HT1080 (cell line): ENCODE measurements around the gene PRKAR2A. TPM values are rescaled to one million over a fixed set of nuclear protein-coding genes. Genes with fewer than 3 reads are reported as not detected.
"Not testable (repeated sequence)": the region's sequence is repeated elsewhere in the genome, so short reads cannot be mapped to it uniquely, and the experiment has no call there.

Experiments
- DNase-seq: peaks from one replicate; pipeline ENCODE4 v3.0.0-alpha.2; 2015; ENCODE audit warnings: low read depth
- total RNA-seq: library from RNA; depleted of rRNA; stranded (reverse); fragments of >200 nt; shearing (Covaris generic); gene quantifications from 2 replicates; pipeline ENCODE4 v1.2.3, GENCODE V29; 2014

Gene PRKAR2A
- total RNA-seq, 1 experiment from 2014 or later, result 42.6 TPM

GRCh38 chr3:48782046-48782445 lies 65.6 kb downstream of the PRKAR2A start:
- no peak for DNase-seq

- not testable (repeated sequence) for DNase-seq
These were observed 69.1 kb downstream of the PRKAR2A start for GRCh38 chr3:48778565-48778964.

- no peak for DNase-seq
These were observed 70.8 kb downstream of the PRKAR2A start for GRCh38 chr3:48776854-48777253.

GRCh38 chr3:48770192-48770502 lies 77.5 kb downstream of the PRKAR2A start:
- DNase-seq, result no peak

- no peak for DNase-seq
These were observed 82.3 kb downstream of the PRKAR2A start for GRCh38 chr3:48765376-48765775.

- DNase-seq, result no peak
These were observed 84.9 kb downstream of the PRKAR2A start for GRCh38 chr3:48762816-48763215.

GRCh38 chr3:48759991-48760540 lies 87.6 kb downstream of the PRKAR2A start:
- DNase-seq, result not testable (repeated sequence)

GRCh38 chr3:48759531-48759930 lies 88.1 kb downstream of the PRKAR2A start:
- not testable (repeated sequence) for DNase-seq

- no peak for DNase-seq
These were observed 88.6 kb downstream of the PRKAR2A start for GRCh38 chr3:48759071-48759470.

- no peak for DNase-seq
These were observed 91.0 kb downstream of the PRKAR2A start for GRCh38 chr3:48756640-48757039.

GRCh38 chr3:48750856-48751255 lies 96.8 kb downstream of the PRKAR2A start:
- no peak for DNase-seq

GRCh38 chr3:48748754-48749153 lies 98.9 kb downstream of the PRKAR2A start:
- DNase-seq, result no peak

GRCh38 chr3:48747706-48748105 lies 100.0 kb downstream of the PRKAR2A start:
- no peak for DNase-seq

- DNase-seq, result no peak
These were observed 100.6 kb downstream of the PRKAR2A start for GRCh38 chr3:48747015-48747615.

GRCh38 chr3:48743773-48744172 lies 103.9 kb downstream of the PRKAR2A start:
- no peak for DNase-seq

- not testable (repeated sequence) for DNase-seq
These were observed 106.4 kb downstream of the PRKAR2A start for GRCh38 chr3:48741226-48741625.

- DNase-seq, result peak; percentile 66
These were observed 107.5 kb downstream of the PRKAR2A start for GRCh38 chr3:48739955-48740823.

- DNase-seq, result no peak
These were observed 108.1 kb downstream of the PRKAR2A start for GRCh38 chr3:48739617-48739954.

GRCh38 chr3:48738926-48739616 lies 108.6 kb downstream of the PRKAR2A start:
- no peak for DNase-seq

GRCh38 chr3:48738144-48738536 lies 109.5 kb downstream of the PRKAR2A start:
- no peak for DNase-seq

- DNase-seq, result not testable (repeated sequence)
These were observed 112.5 kb downstream of the PRKAR2A start for GRCh38 chr3:48735075-48735767.

- DNase-seq, result not testable (repeated sequence)
These were observed 113.1 kb downstream of the PRKAR2A start for GRCh38 chr3:48734541-48734940.
